HUES64 (cell line): ENCODE data around the gene TH.
"Not testable (repeated sequence)": the region's sequence is repeated elsewhere in the genome, so short reads cannot be mapped to it uniquely, and the experiment has no call there.

Experiments
- H3K27ac ChIP-seq: 2 replicates; pipeline ENCODE4 v1.7.0; 2013; ENCODE audit warnings: low read depth, low read length, inconsistent platforms
- H3K27me3 ChIP-seq: 2 replicates; pipeline ENCODE4 v1.6.1; 2013; ENCODE audit warnings: mild to moderate bottlenecking, low read length; ENCODE audit not compliant: insufficient read depth
- H3K36me3 ChIP-seq: 2 replicates; pipeline ENCODE4 v1.6.1; 2013; ENCODE audit warnings: mild to moderate bottlenecking, low read length; ENCODE audit not compliant: insufficient read depth
- H3K4me1 ChIP-seq: 2 replicates; pipeline ENCODE4 v1.6.1; 2013; ENCODE audit warnings: mild to moderate bottlenecking, low read length, moderate library complexity; ENCODE audit not compliant: insufficient read depth
- H3K4me3 ChIP-seq: 2 replicates; pipeline ENCODE4 v1.5.1; 2013; ENCODE audit warnings: mild to moderate bottlenecking, low read length, moderate library complexity
- H3K9ac ChIP-seq: 2 replicates; pipeline ENCODE4 v1.6.1; 2013; ENCODE audit warnings: mild to moderate bottlenecking, low read depth, low read length
- H3K9me3 ChIP-seq: 2 replicates; pipeline ENCODE4 v1.6.1; 2013; ENCODE audit warnings: low read depth, low read length; ENCODE audit not compliant: insufficient read depth
- WGBS: fragments of 150-250, 120-280 bp; methylation state at CpG from one replicate; pipeline ENCODE4 v1.1.7; 2013; ENCODE audit warnings: missing lambda C conversion rate; 5-methylcytosine and 5-hydroxymethylcytosine counted together

TH gene

DNA sequence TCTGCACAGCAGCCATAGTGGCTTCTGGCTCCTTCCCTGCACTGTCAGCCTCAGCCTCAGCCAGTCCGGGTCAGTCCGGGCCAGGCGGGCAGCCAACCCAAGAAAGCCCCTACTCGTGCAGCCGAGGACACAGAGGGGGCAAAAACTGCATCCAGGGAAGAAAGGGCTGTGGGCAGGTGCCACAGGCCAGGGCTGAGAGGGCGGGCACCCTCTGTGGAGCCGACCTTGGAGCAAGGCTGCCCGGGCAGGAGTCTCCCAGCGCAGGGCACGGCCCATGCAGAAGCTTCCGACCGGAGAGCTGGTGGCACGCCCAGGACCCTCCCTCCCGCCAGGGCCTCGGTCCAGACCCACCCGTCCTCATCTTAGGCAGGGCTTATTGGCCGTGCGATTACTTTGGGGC lies 10.5 kb upstream of the TH start:
- no peaks in the 10 kb centered on the region for H3K27me3 ChIP-seq
- H3K36me3 ChIP-seq = no peaks in the 10 kb centered on the region
- no peaks in the 10 kb centered on the region for H3K9me3 ChIP-seq
- no peaks in the 10 kb centered on the region for H3K4me1 ChIP-seq
- H3K9ac ChIP-seq = no peak overlapping the region
- H3K4me3 ChIP-seq = no peak overlapping the region
- 92% methylated on average over 18 of the region's 18 CpGs for WGBS
- H3K27ac ChIP-seq = no peak overlapping the region

- H3K36me3 ChIP-seq = no peaks in the 10 kb centered on the region
- H3K9ac ChIP-seq = no peak overlapping the region
- no peak overlapping the region for H3K27ac ChIP-seq
- no peaks in the 10 kb centered on the region for H3K9me3 ChIP-seq
- H3K27me3 ChIP-seq = no peaks in the 10 kb centered on the region
- 92% methylated on average over 10 of the region's 11 CpGs for WGBS
- H3K4me3 ChIP-seq = no peak overlapping the region
- no peaks in the 10 kb centered on the region for H3K4me1 ChIP-seq
These were observed 9.3 kb upstream of the TH start for GRCh38 chr11:2180789-2181370.

DNA sequence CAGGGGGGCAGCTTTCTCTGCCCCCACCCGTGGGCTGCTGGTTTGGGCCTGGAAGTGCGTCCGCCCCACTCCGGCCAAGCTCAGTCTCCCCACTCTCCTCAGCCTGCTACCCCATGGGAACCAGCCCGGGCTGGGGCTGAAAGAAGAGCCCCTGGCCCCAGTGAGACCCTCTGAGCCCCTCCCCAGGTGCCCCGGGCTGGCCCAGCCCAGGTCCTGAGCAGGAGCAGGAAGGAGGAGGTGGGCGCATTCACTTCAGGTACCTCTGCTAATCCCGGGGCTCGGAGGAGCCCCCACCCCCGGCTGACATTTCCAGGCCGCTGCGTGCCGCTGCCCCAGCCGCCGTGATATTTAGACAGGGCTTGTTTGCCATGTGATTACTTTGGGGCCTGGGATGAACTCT lies 8.7 kb upstream of the TH start:
- H3K4me1 ChIP-seq = no peaks in the 10 kb centered on the region
- no peaks in the 10 kb centered on the region for H3K9me3 ChIP-seq
- no peaks in the 10 kb centered on the region for H3K36me3 ChIP-seq
- WGBS = 92% methylated on average over 15 of the region's 15 CpGs
- H3K27ac ChIP-seq = no peak overlapping the region
- no peaks in the 10 kb centered on the region for H3K27me3 ChIP-seq
- H3K9ac ChIP-seq = no peak overlapping the region
- H3K4me3 ChIP-seq = no peak overlapping the region

GRCh38 chr11:2179516-2179915 lies 7.9 kb upstream of the TH start:
- Histone ChIP-seq H3K9me3 (no peaks in the 10 kb centered on the region), H3K4me3 (no peak overlapping the region), H3K27me3 (no peaks in the 10 kb centered on the region), H3K4me1 (no peaks in the 10 kb centered on the region), H3K36me3 (no peaks in the 10 kb centered on the region), H3K9ac (no peak overlapping the region), H3K27ac (no peak overlapping the region)
- WGBS = 88% methylated on average over 10 of the region's 10 CpGs

DNA sequence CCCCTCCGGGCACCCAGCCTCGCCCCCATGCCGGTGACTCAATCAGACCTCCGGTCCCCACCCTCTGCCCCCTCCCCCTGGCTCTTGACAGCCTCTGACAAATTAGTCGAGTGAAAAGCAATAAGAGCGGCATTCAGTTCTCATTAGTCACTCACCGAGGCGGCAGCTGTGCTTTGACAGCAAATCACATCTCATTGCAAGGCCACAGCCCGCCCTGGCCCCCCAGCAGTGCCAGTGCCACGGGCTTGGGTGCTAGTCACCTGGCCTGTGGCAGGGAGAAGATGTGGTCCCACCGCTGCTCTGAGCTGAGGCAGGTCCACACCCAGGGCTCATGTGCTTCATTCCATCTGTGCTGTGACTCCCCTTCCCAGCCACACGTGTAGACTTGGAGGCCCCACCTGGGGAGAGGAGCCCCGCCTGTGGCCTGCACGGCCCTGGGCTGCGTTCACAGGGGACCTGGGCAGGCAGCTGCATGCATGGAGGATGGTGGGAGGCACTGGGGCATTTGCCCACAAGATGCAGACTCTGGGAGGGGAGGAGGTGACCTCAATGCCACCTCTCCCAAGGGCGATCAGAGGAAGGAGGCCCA lies 7.4 kb upstream of the TH start:
- WGBS = 65% methylated on average over 16 of the region's 16 CpGs
- Histone ChIP-seq H3K4me1 (no peaks in the 10 kb centered on the region), H3K9ac (no peak overlapping the region), H3K27ac (no peak overlapping the region), H3K4me3 (no peak overlapping the region), H3K9me3 (no peaks in the 10 kb centered on the region), H3K27me3 (no peaks in the 10 kb centered on the region), H3K36me3 (no peaks in the 10 kb centered on the region)

DNA sequence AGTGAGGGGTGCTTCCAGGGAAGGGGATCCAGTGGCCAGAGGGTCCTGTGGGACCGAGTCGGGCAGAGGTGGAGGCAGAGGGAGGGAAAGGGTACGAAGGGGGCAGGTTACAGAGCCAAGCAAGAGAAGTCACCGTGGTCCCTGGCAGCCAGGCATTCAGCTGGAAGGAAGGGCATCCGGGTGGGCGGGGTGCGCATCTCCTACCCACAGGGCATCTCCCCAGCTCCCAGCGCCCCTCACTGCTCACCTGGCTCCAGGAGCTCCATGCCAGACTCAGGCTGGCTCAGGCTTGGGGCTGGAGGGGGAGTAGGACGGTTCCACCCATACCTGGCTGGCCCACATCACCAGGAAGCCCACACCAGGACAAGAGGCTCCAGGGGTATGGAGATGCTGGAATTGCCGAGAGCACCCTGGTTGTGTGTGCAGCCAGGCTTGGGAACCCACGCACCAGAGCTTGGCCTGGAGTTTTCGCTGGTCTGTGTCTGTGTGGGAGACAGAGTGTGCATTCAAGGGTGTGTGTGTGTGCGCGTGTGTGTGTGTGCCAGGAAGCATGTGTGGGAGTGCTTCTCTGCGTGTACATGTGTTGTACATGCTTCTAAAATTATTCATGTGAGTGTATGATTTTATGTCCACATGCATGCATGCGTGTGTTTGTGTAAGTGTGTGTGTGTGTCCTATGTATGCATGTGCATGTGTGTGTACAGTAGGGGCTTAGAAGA lies 6.6 kb upstream of the TH start:
- H3K4me3 ChIP-seq, H3K27ac ChIP-seq, H3K4me1 ChIP-seq, H3K9ac ChIP-seq, H3K36me3 ChIP-seq, H3K9me3 ChIP-seq, H3K27me3 ChIP-seq: not testable (repeated sequence)
- 84% methylated on average over 14 of the region's 16 CpGs for WGBS

- Histone ChIP-seq H3K4me3 (no peak overlapping the region), H3K27ac (no peak overlapping the region), H3K36me3 (no peaks in the 10 kb centered on the region), H3K4me1 (no peaks in the 10 kb centered on the region), H3K9ac (no peak overlapping the region), H3K27me3 (no peaks in the 10 kb centered on the region), H3K9me3 (no peaks in the 10 kb centered on the region)
- WGBS = 88% methylated on average over 18 of the region's 18 CpGs
These were observed 5.5 kb upstream of the TH start for GRCh38 chr11:2177076-2177475.

- no peak overlapping the region for H3K9ac ChIP-seq
- no peaks in the 10 kb centered on the region for H3K9me3 ChIP-seq
- no peak overlapping the region for H3K27ac ChIP-seq
- no peak overlapping the region for H3K4me3 ChIP-seq
- H3K27me3 ChIP-seq = no peaks in the 10 kb centered on the region
- no peaks in the 10 kb centered on the region for H3K36me3 ChIP-seq
- 94% methylated on average over 14 of the region's 14 CpGs for WGBS
- no peaks in the 10 kb centered on the region for H3K4me1 ChIP-seq
These were observed 4.8 kb upstream of the TH start for GRCh38 chr11:2176389-2176900.

- Histone ChIP-seq H3K27ac (no peak overlapping the region), H3K9me3 (no peaks in the 10 kb centered on the region), H3K27me3 (no peaks in the 10 kb centered on the region), H3K36me3 (no peaks in the 10 kb centered on the region), H3K4me3 (no peak overlapping the region), H3K9ac (no peak overlapping the region), H3K4me1 (no peaks in the 10 kb centered on the region)
- 85% methylated on average over 13 of the region's 13 CpGs for WGBS
These were observed 4.0 kb upstream of the TH start for GRCh38 chr11:2175659-2176058.

GRCh38 chr11:2174361-2174760 lies 2.7 kb upstream of the TH start:
- H3K4me3 ChIP-seq = no peak overlapping the region
- no peaks in the 10 kb centered on the region for H3K4me1 ChIP-seq
- no peaks in the 10 kb centered on the region for H3K9me3 ChIP-seq
- 95% methylated on average over 11 of the region's 11 CpGs for WGBS
- no peak overlapping the region for H3K27ac ChIP-seq
- H3K27me3 ChIP-seq = no peaks in the 10 kb centered on the region
- no peak overlapping the region for H3K9ac ChIP-seq
- no peaks in the 10 kb centered on the region for H3K36me3 ChIP-seq

- no peaks in the 10 kb centered on the region for H3K9me3 ChIP-seq
- no peak overlapping the region for H3K4me3 ChIP-seq
- WGBS = 94% methylated on average over 11 of the region's 11 CpGs
- no peaks in the 10 kb centered on the region for H3K36me3 ChIP-seq
- H3K9ac ChIP-seq = no peak overlapping the region
- no peaks in the 10 kb centered on the region for H3K4me1 ChIP-seq
- no peak overlapping the region for H3K27ac ChIP-seq
- H3K27me3 ChIP-seq = no peaks in the 10 kb centered on the region
These were observed 2.1 kb upstream of the TH start for GRCh38 chr11:2173761-2174160.
